ENCODE results near the gene ANO2.
A peak's percentile ranks its signal among the peaks of the same experiment; 100 is the strongest.

The ANO2 gene

GRCh38 chr12:5778821-5779220, 166.2 kb downstream of the ANO2 start:
- no peak for DNase-seq (ENCODE audit: low read depth in 2 of 2)

GRCh38 chr12:5777451-5777850, 167.6 kb downstream of the ANO2 start:
- DNase-seq (ENCODE audit: low read depth in 2 of 2), result no peak

- DNase-seq (ENCODE audit: low read depth in 2 of 2), result no peak
Observed at GRCh38 chr12:5776091-5776490, 169.0 kb downstream of the ANO2 start.

GRCh38 chr12:5773550-5773949, 171.5 kb downstream of the ANO2 start:
- DNase-seq (ENCODE audit: low read depth in 2 of 2), result no peak

GRCh38 chr12:5771756-5772155, 173.3 kb downstream of the ANO2 start:
- DNase-seq (ENCODE audit: low read depth in 2 of 2), result no peak

- DNase-seq (ENCODE audit: low read depth in 2 of 2), result no peak
Observed at GRCh38 chr12:5770727-5771126, 174.3 kb downstream of the ANO2 start.

GRCh38 chr12:5768581-5769196, 176.4 kb downstream of the ANO2 start:
- no peak for DNase-seq (ENCODE audit: low read depth in 2 of 2)

- no peak for DNase-seq (ENCODE audit: low read depth in 2 of 2)
Observed at GRCh38 chr12:5768171-5768570, 176.9 kb downstream of the ANO2 start.

- DNase-seq (ENCODE audit: low read depth in 2 of 2), result no peak
Observed at GRCh38 chr12:5758347-5758746, 186.7 kb downstream of the ANO2 start.

GRCh38 chr12:5756338-5756842, 188.7 kb downstream of the ANO2 start:
- no peak for DNase-seq (ENCODE audit: low read depth in 2 of 2)

GRCh38 chr12:5748027-5748426, 197.0 kb downstream of the ANO2 start:
- DNase-seq (ENCODE audit: low read depth in 2 of 2), result no peak

GRCh38 chr12:5746917-5747316, 198.1 kb downstream of the ANO2 start:
- no peak for DNase-seq (ENCODE audit: low read depth in 2 of 2)

- DNase-seq (ENCODE audit: low read depth in 2 of 2), result no peak
Observed at GRCh38 chr12:5746036-5746908, 198.8 kb downstream of the ANO2 start.

GRCh38 chr12:5745251-5745888, 199.7 kb downstream of the ANO2 start:
- peak in 1 of 2 donors; percentile 8 for DNase-seq (ENCODE audit: low read depth in 2 of 2)

- DNase-seq (ENCODE audit: low read depth in 2 of 2), result no peak
Observed at GRCh38 chr12:5742258-5742657, 202.8 kb downstream of the ANO2 start.

GRCh38 chr12:5739917-5740316, 205.1 kb downstream of the ANO2 start:
- DNase-seq (ENCODE audit: low read depth in 2 of 2), result no peak

GRCh38 chr12:5737778-5738177, 207.3 kb downstream of the ANO2 start:
- no peak for DNase-seq (ENCODE audit: low read depth in 2 of 2)

GRCh38 chr12:5736527-5736926, 208.5 kb downstream of the ANO2 start:
- DNase-seq (ENCODE audit: low read depth in 2 of 2), result no peak

- no peak for DNase-seq (ENCODE audit: low read depth in 2 of 2)
Observed at GRCh38 chr12:5736016-5736415, 209.0 kb downstream of the ANO2 start.

GRCh38 chr12:5733916-5734315, 211.1 kb downstream of the ANO2 start:
- DNase-seq (ENCODE audit: low read depth in 2 of 2), result no peak

- DNase-seq (ENCODE audit: low read depth in 2 of 2), result no peak
Observed at GRCh38 chr12:5733136-5733755, 211.8 kb downstream of the ANO2 start.

- no peak for DNase-seq (ENCODE audit: low read depth in 2 of 2)
Observed at GRCh38 chr12:5730962-5731361, 214.1 kb downstream of the ANO2 start.

Data from stimulated activated CD8-positive, alpha-beta memory T cell treated with anti-CD3 and anti-CD28 coated beads, Interleukin-15, amount 100 ng/mL, for 4 hours (primary cell).